CD4-positive, alpha-beta T cell treated with Interleukin-4 for 4 hours (primary cell): ENCODE results near the gene YIF1B.

Experiments
- DNase-seq: peaks from one replicate; pipeline ENCODE4 v3.0.0-alpha.2; 2020

Gene YIF1B

GRCh38 chr19:38331728-38332127 lies 16.0 kb upstream of the YIF1B start:
- DNase-seq, result no peak

DNA sequence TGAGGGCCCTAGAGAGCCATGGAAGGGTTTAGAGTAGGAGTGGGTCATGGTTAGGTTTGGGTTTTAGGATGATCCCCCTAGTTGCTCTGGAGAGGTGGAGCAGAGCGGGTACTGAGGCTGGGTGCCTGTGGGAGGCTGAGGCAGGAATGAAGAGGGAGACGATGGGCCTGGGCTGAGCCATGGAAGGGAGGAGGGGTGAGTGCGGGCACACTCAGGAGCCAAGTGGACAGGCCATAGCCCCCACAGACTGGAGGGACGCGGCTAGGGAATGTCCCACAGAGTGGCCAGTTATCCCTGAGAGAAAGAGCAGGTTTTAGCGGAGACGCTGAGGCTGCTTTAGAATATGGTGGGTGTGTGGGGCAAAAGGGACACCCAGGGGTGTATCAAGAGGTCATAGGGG lies 13.9 kb upstream of the YIF1B start:
- no peak for DNase-seq

DNA sequence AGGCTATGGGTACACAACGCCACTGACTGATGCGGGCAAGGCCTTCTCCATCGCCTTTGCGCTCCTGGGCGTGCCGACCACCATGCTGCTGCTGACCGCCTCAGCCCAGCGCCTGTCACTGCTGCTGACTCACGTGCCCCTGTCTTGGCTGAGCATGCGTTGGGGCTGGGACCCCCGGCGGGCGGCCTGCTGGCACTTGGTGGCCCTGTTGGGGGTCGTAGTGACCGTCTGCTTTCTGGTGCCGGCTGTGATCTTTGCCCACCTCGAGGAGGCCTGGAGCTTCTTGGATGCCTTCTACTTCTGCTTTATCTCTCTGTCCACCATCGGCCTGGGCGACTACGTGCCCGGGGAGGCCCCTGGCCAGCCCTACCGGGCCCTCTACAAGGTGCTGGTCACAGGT lies 10.8 kb upstream of the YIF1B start:
- no peak for DNase-seq

- no peak for DNase-seq
Measured at GRCh38 chr19:38324431-38324830, 8.7 kb upstream of the YIF1B start.

- DNase-seq, result no peak
Measured at GRCh38 chr19:38323291-38323690, 7.5 kb upstream of the YIF1B start.

GRCh38 chr19:38321646-38322196 lies 6.0 kb upstream of the YIF1B start:
- no peak for DNase-seq

GRCh38 chr19:38320969-38321339 lies 5.2 kb upstream of the YIF1B start:
- no peak for DNase-seq

DNA sequence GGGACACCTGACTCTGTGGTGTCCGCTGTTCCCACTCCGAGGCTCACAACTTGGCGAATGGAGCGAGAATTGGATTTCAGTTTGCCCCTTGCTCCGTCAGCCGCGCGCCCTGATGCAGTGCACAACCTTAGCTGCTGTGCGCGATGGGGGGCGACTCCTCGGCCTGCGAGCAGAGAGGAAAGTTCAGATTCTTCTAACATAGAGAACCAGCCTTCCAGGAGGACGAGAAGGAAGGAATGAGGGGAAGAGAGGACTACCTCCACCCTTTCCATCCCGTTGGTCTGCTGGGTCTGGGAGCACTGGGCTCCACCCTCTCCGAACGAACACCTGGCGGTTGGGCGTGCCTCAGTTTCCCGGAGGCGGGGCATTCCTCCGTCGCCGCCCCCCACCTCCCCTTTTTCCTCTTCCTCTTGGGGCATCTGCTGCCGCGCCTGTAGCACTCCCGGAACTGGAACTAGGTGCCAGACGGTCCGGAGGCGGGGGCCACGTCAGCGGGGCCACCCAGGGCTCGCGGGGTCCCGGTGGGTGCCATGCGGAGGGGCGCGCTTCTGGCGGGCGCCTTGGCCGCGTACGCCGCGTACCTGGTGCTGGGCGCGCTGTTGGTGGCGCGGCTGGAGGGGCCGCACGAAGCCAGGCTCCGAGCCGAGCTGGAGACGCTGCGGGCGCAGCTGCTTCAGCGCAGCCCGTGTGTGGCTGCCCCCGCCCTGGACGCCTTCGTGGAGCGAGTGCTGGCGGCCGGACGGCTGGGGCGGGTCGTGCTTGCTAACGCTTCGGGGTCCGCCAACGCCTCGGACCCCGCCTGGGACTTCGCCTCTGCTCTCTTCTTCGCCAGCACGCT lies 3.9 kb upstream of the YIF1B start, which contains the start of gene KCNK6:
Gene KCNK6 (plus strand): TSS at position 425 of the 838 bp plus-strand sequence. CDS start 106 bp downstream, at position 531.
- peak; percentile 41 for DNase-seq

DNA sequence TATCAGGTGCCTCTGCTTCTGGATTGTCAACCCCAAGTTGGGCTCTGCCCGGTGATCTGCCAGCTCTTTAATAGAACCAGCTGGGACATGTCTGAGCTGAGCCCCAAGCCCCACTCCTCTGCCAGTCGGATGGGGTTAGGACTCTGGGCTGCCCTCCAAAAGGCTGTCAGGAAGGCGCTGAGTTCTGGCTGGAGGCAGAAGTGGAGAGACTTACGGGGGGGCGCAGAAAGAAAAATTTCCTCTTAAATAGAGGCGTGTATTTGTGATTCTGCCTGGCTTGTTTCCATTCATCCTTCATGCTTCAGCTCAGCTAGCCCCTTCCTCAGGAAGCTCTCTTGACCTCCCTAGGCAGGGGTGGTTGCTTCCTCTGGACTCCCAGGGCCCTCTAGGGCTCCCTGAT lies 2.9 kb upstream of the YIF1B start:
- DNase-seq, result no peak

- peak; percentile 47 for DNase-seq
Measured at GRCh38 chr19:38317104-38317612, 1.4 kb upstream of the YIF1B start.

GRCh38 chr19:38316477-38317067 lies 825 bp upstream of the YIF1B start:
- no peak for DNase-seq

DNA sequence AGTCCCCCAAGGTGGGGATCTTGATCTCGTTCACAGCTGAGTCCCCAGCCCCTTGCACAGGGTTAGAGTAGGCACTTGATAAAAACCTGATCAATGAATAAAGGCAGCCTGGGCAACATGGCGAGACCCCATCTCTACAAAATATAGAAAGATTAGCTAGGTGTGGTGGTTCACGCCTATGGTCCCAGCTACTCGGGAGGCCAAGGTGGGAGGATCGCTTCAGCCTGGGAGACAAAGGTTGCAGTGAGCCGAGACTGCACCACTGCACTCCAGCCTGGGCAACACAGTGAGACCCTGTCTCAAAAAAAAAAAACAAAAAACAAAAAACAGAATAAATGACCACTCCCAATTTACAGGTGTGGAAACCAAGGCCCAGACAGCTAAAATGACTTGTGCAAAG lies 4.8 kb downstream of the YIF1B start:
- no peak for DNase-seq

- no peak for DNase-seq
Measured at GRCh38 chr19:38310279-38310670, 5.5 kb downstream of the YIF1B start.

GRCh38 chr19:38309615-38310278 lies 6.0 kb downstream of the YIF1B start:
- no peak for DNase-seq

- DNase-seq, result no peak
Measured at GRCh38 chr19:38308926-38309614, 6.7 kb downstream of the YIF1B start.

GRCh38 chr19:38308006-38308766 lies 7.6 kb downstream of the YIF1B start:
- DNase-seq, result no peak

DNA sequence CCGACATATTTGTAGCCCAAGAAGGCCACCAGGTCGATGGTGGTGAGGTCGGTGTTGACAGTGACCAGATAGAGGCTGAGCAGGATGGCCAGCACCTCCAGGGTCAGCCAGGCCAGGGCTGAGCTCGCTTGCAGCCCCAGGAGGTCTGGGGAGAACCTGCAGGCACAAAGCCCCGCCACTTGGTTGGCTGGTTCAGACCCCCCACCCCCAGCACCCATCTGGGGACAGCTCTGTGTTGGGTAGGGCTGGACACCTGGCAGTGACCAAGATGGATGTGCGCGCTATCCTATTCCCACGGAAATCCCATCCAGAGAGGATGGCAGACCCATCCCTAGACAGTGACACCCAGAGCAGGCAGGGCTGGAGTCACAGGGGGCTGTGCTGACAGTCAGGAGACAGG lies 8.2 kb downstream of the YIF1B start:
- DNase-seq, result no peak

- DNase-seq, result no peak
Measured at GRCh38 chr19:38307076-38307475, 8.7 kb downstream of the YIF1B start.

DNA sequence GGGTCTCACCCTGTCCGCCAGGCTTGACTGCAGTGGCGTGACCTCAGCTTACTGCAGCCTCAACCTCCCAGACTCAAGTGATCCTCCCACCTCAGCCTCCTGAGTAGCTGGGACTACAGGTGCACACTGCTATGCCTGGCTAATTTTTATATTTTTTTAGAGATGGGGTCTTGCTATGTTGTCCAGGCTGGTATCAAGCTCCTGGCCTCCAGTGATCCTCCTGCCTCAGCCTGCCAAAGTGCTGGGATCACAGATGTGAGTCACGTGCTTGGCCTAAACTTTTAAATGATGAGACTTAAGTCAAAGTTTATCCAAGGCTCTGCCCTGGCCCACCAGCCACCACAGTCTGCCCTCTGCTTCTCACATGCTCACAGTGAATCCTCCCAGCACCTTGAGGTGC lies 9.5 kb downstream of the YIF1B start:
- no peak for DNase-seq

DNA sequence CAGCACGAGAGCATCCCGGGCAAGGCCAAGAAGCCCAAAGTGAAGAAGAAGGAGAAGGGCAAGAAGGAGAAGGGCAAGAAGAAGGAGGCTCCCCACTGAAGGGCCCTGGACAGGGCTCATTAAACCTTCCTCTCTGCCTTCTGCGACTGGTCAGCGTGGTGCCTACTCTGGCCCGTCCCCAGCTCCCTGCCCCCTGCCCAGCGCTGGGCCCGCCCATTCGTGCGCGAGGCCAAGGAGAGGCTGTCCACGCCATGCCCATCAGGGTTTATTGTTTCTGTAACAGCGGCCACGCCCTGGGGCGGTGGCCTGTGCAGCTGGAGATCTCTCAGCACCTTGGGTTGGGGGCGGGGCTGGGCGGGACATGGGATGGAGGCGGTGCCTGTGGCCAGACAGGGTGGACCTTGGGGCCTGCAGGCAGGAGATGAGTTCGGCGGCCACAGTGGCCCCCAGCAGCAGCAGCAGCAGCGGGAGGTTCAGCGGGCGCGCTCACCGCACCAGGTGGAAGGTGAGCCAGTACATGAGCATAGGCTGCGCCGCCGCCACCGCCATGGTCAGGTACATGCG lies 10.8 kb downstream of the YIF1B start:
- no peak for DNase-seq

DNA sequence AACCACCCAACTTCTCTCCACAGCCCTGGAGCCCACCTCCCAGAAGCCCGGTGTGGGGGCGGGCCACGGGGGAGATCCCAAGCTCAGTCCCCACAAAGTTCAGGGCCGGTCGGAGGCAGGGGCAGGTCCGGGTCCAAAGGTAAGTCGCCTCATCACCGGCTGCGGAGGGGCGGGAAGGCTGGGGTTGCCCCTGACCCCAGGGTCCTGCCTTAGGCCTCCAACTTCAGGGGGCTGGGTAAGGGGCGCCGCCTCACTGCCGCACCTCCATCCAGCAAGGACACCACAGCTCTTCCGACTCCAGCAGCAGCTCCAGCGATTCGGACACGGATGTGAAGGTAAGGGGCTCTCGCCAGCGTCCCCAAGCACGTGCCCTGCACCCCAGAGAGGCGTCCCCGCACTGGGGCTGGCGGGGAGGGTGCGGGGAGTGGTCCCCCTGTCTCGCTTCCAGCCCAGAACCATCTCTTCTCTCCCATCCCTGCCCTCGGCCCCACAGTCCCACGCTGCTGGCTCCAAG lies 11.3 kb downstream of the YIF1B start:
- no peak for DNase-seq
